Memory B cell (primary cell): ENCODE results near the gene NEURL1B.

Experiments used
- ATAC-seq: fragments of 150-1000 bp; cut with Tn5 transposase; 2 replicates; pipeline ENCODE4 v1.10.0; 2021; ENCODE audit warnings: low read depth, mild to moderate bottlenecking, moderate library complexity
- DNase-seq, 2 donors: peaks; one replicate each; pipeline ENCODE4 v3.0.0; 2022; ENCODE audit warnings: low spot score in 2 of 2
- H3K27ac Mint-ChIP-seq: one replicate; pipeline ENCODE4 v1.8.0; 2022; ENCODE audit warnings: mild to moderate bottlenecking, moderate library complexity, mixed read lengths
- H3K27me3 Mint-ChIP-seq: one replicate; pipeline ENCODE4 v1.8.0; 2022; ENCODE audit warnings: mixed read lengths
- H3K36me3 Mint-ChIP-seq: one replicate; pipeline ENCODE4 v1.8.0; 2022; ENCODE audit warnings: mild to moderate bottlenecking, mixed read lengths
- H3K4me1 Mint-ChIP-seq: one replicate; pipeline ENCODE4 v1.8.0; 2022; ENCODE audit warnings: mixed read lengths
- H3K4me3 Mint-ChIP-seq: one replicate; pipeline ENCODE4 v1.8.0; 2022; ENCODE audit warnings: mild to moderate bottlenecking, moderate library complexity, mixed read lengths
- H3K9me3 Mint-ChIP-seq: one replicate; pipeline ENCODE4 v1.8.0; 2022; ENCODE audit warnings: mixed read lengths

The NEURL1B gene

DNA sequence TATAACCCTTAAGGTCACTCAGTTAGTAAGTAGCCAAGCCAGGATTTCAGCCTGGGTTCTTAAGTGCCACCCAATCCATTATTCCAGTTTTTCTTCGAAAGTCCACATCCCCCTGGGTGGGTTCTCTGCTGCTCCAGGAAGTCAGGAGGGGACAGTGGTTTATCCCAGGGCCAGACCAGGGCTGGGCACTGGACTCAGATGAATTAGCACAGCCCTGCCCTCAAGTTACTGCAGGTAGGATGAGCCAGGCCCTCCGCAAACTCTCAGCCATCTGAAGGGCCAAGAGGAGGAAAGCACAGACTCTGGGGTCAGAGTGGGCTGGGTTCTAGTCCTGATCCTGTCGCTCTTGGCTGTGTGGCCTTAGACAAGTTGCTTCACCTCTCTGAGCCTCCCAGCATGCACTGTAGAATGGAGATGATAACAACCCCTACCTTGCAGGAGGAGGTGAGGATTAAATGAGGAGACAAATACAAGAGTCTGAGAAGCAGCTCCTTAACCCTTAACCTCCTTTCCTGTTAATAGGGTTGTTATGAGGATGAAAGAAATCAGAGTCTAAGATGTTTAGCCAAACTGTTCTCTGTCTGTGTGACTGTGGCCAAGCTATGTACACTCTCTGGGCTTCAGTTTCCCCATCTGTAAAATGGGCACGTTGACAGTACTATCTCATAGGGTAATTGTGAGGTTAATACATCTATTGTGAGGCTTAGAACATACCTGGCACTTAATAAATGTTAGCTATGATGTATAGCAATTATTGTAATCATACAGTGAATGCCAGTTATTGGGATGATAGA, 6.8 kb upstream of the NEURL1B start:
- no peaks in the 10 kb centered on the region for H3K9me3 Mint-ChIP-seq
- no peak overlapping the region for H3K4me3 Mint-ChIP-seq
- no peak overlapping the region for H3K27ac Mint-ChIP-seq
- peaks cover 14% of the 10 kb centered on the region for H3K27me3 Mint-ChIP-seq
- ATAC-seq (no peak), DNase-seq (no peak)
- H3K4me1 Mint-ChIP-seq = no peaks in the 10 kb centered on the region
- H3K36me3 Mint-ChIP-seq = no peaks in the 10 kb centered on the region

GRCh38 chr5:172635038-172635437, 6.0 kb upstream of the NEURL1B start:
- Mint-ChIP-seq H3K27ac (no peak overlapping the region), H3K27me3 (peaks cover 14% of the 10 kb centered on the region), H3K9me3 (no peaks in the 10 kb centered on the region), H3K36me3 (no peaks in the 10 kb centered on the region), H3K4me1 (no peaks in the 10 kb centered on the region), H3K4me3 (no peak overlapping the region)
- no peak for DNase-seq
- ATAC-seq = no peak

- DNase-seq (no peak), ATAC-seq (no peak)
- Mint-ChIP-seq H3K4me1 (peaks cover 4% of the 10 kb centered on the region), H3K27ac (no peak overlapping the region), H3K27me3 (peaks cover 16% of the 10 kb centered on the region), H3K4me3 (no peak overlapping the region), H3K9me3 (no peaks in the 10 kb centered on the region), H3K36me3 (no peaks in the 10 kb centered on the region)
Observed at GRCh38 chr5:172636279-172637050, 4.6 kb upstream of the NEURL1B start.

- Mint-ChIP-seq H3K27me3 (peaks cover 17% of the 10 kb centered on the region), H3K36me3 (no peaks in the 10 kb centered on the region), H3K4me1 (peaks cover 4% of the 10 kb centered on the region), H3K9me3 (no peaks in the 10 kb centered on the region), H3K27ac (no peak overlapping the region), H3K4me3 (no peak overlapping the region)
- DNase-seq (no peak), ATAC-seq (no peak)
Observed at GRCh38 chr5:172637110-172637580, 3.9 kb upstream of the NEURL1B start.

DNA sequence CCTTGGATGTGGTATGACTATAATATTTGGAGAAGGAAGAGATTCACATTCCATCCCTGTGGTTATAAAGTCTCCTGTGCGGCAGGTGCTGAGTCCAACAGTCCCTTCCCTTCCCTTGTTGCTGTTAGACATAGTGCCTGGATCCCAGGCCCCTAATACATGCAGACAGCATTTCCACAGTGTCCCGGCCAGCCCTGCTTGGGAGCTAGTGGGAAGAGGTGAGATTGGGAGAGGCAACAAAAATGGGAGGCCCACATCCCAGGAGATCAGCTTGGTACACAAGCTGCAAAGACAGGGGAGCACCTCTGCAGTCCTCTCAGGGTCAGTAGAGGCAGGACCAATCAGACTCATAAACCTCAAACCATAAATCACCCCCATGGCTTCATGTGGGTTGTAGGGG, 3.3 kb upstream of the NEURL1B start:
- H3K36me3 Mint-ChIP-seq = no peaks in the 10 kb centered on the region
- ATAC-seq (no peak), DNase-seq (no peak)
- no peak overlapping the region for H3K4me3 Mint-ChIP-seq
- peaks cover 18% of the 10 kb centered on the region for H3K27me3 Mint-ChIP-seq
- H3K27ac Mint-ChIP-seq = no peak overlapping the region
- H3K4me1 Mint-ChIP-seq = peaks cover 4% of the 10 kb centered on the region
- H3K9me3 Mint-ChIP-seq = no peaks in the 10 kb centered on the region

GRCh38 chr5:172638209-172638768, 2.8 kb upstream of the NEURL1B start:
- no peaks in the 10 kb centered on the region for H3K36me3 Mint-ChIP-seq
- DNase-seq (no peak), ATAC-seq (no peak)
- H3K4me3 Mint-ChIP-seq = no peak overlapping the region
- H3K9me3 Mint-ChIP-seq = no peaks in the 10 kb centered on the region
- H3K27ac Mint-ChIP-seq = no peak overlapping the region
- H3K27me3 Mint-ChIP-seq = peaks cover 19% of the 10 kb centered on the region
- peaks cover 4% of the 10 kb centered on the region for H3K4me1 Mint-ChIP-seq

GRCh38 chr5:172640139-172640538, 924 bp upstream of the NEURL1B start:
- no peak overlapping the region for H3K4me3 Mint-ChIP-seq
- no peak for DNase-seq
- no peak overlapping the region for H3K27ac Mint-ChIP-seq
- peaks cover 30% of the 10 kb centered on the region for H3K27me3 Mint-ChIP-seq
- H3K36me3 Mint-ChIP-seq = no peaks in the 10 kb centered on the region
- H3K9me3 Mint-ChIP-seq = no peaks in the 10 kb centered on the region
- ATAC-seq = no peak
- H3K4me1 Mint-ChIP-seq = peaks cover 4% of the 10 kb centered on the region

DNA sequence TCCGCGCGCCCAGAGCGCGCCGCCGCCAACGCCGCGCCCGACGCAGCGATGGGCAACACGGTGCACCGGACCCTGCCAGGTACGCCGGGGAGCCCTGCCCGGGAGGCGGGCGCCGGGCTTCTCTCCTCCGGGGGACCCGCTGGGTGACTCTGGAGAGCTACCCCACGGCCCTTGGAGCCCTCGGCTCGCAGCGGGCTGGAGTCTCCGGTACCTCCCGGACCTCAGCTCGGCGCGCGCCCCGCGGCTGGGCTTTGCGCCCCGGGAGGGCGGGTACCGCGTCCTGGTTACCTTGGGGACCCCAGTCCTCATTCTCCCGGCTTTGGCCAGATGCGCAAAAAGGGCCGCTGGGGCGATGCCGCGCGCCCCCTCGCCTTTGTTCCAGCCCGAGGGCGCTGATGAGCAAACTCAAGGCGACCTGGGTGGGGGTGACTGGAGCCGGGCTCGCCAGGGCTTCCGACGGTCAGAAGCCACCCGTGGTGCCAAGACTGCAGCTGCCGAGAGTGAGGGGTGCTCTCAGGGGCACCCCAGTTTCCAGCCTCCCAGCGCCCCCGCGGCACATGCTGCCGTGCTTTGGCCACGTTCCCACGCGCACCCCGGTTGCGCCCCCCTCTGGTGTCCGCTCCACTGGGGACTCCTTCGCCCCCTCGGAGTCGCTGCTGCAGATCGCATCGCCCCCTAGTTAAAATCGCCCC, 442 bp downstream of the NEURL1B start:
- H3K27me3 Mint-ChIP-seq = peaks cover 39% of the 10 kb centered on the region
- peaks cover 4% of the 10 kb centered on the region for H3K4me1 Mint-ChIP-seq

GRCh38 chr5:172642051-172642409, 967 bp downstream of the NEURL1B start:
- Mint-ChIP-seq H3K4me3 (no peak overlapping the region), H3K9me3 (no peaks in the 10 kb centered on the region), H3K27me3 (peaks cover 39% of the 10 kb centered on the region), H3K4me1 (peaks cover 4% of the 10 kb centered on the region), H3K36me3 (no peaks in the 10 kb centered on the region), H3K27ac (no peak overlapping the region)
- no peak for DNase-seq
- no peak for ATAC-seq

More for the DNA sequence above, 442 bp downstream of the NEURL1B start:
- no peak for DNase-seq
- no peak for ATAC-seq
- Mint-ChIP-seq H3K9me3 (no peaks in the 10 kb centered on the region), H3K36me3 (no peaks in the 10 kb centered on the region), H3K4me3 (no peak overlapping the region), H3K27ac (no peak overlapping the region)

- Mint-ChIP-seq H3K27ac (no peak overlapping the region), H3K27me3 (peaks cover 35% of the 10 kb centered on the region)
Observed at GRCh38 chr5:172642486-172642885, 1.4 kb downstream of the NEURL1B start.

GRCh38 chr5:172642926-172643871, 2.1 kb downstream of the NEURL1B start:
- Mint-ChIP-seq H3K27ac (no peak overlapping the region), H3K9me3 (no peaks in the 10 kb centered on the region), H3K4me1 (peaks cover 4% of the 10 kb centered on the region), H3K4me3 (peak overlapping the region; percentile 2), H3K36me3 (no peaks in the 10 kb centered on the region), H3K27me3 (peaks cover 31% of the 10 kb centered on the region)
- ATAC-seq (no peak), DNase-seq (no peak)

More at GRCh38 chr5:172642486-172642885, 1.4 kb downstream of the NEURL1B start:
- H3K4me1 Mint-ChIP-seq = peaks cover 4% of the 10 kb centered on the region
- H3K36me3 Mint-ChIP-seq = no peaks in the 10 kb centered on the region
- DNase-seq = no peak
- H3K9me3 Mint-ChIP-seq = no peaks in the 10 kb centered on the region
- ATAC-seq = no peak
- no peak overlapping the region for H3K4me3 Mint-ChIP-seq

DNA sequence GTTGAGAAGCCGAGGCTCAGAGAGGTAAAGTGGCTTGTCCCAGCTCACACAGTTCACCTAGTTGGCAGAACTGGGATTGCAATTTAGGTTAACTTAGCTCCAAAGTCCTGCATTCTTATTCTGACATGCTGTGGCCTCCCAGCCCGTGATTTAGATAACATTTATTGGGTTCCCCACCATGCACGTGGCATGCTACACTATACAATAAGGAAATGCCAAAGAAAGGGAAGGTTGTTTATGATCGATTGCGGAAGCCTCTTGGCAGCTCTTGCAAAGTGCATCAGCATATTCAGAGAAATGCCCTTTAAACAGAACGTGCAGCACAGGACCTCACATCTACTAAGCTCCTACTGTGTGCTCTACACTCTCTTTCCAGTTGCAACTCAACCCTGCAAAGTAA, 3.2 kb downstream of the NEURL1B start:
- Mint-ChIP-seq H3K27me3 (peaks cover 31% of the 10 kb centered on the region), H3K36me3 (no peaks in the 10 kb centered on the region), H3K9me3 (no peaks in the 10 kb centered on the region), H3K4me3 (no peak overlapping the region), H3K4me1 (peaks cover 4% of the 10 kb centered on the region), H3K27ac (no peak overlapping the region)
- no peak for ATAC-seq
- DNase-seq = no peak

DNA sequence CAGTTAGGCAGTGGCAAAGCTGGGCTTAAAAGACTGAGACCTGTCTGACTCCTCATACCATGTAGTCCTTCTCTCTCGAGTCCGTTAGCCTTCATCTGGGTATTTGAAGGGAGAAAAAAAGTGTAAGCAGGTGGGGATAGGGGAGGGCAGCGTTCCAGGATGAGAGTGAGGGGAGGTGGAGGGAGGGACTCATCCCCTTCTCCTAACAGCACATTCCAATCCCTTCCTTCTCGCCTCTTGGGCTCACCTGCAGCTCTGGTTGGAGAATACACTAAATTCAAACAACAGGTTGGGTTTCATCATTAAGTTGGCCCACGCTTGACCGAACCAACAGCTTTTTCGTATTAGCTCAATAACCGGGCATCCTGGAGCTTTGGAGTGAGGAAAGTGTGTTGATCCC, 3.6 kb downstream of the NEURL1B start:
- no peak overlapping the region for H3K27ac Mint-ChIP-seq
- H3K4me1 Mint-ChIP-seq = peaks cover 4% of the 10 kb centered on the region
- DNase-seq (no peak), ATAC-seq (no peak)
- H3K4me3 Mint-ChIP-seq = no peak overlapping the region
- peaks cover 31% of the 10 kb centered on the region for H3K27me3 Mint-ChIP-seq
- H3K9me3 Mint-ChIP-seq = no peaks in the 10 kb centered on the region
- no peaks in the 10 kb centered on the region for H3K36me3 Mint-ChIP-seq
